Measurements from ENCODE around the gene THADA.

DNA sequence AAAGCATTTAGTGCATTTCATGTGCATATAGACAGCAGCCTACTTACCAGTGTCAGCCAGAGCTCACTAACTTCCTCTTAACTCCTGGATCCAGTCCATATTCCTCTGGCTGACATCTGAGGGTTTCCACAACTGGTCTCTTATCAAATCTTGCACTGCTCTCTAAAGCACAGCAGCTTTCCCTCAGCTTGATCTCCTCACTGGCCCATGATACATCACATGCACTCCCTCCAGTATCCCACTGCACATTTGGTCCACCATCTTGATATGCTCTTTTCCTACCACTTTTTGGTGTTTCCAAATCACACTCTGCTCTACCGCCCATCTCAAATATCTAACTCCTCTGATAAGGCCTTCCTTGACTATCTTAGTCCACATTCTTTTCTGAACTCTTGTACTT is 264.4 kb downstream of the THADA start:
- TF ChIP-seq ZNF274 (IDR thresholded peaks at IDR 0.05; ENCODE audit: low read depth, low read length) (no peak), YY1 (IDR thresholded peaks at IDR 0.05; ENCODE audit: insufficient read depth, insufficient read length) (no peak), SUZ12 (IDR thresholded peaks at IDR 0.05; ENCODE audit: extremely low read depth, insufficient read depth, insufficient read length) (no peak)

Data from NT2/D1 (cell line).